Glutamatergic neuron (in vitro differentiated cells): ENCODE results near the gene TTC28. TPM values are rescaled to one million over a fixed set of nuclear protein-coding genes. Genes with fewer than 3 reads are reported as not detected.

ENCODE experiments used
- DNase-seq: peaks from one replicate; pipeline ENCODE4 v3.0.0; 2022
- H3K27ac Mint-ChIP-seq: one replicate; pipeline ENCODE4 v1.8.0; 2020; ENCODE audit warnings: mild to moderate bottlenecking, mixed read lengths, inconsistent platforms; ENCODE audit not compliant: unreplicated experiment
- H3K27me3 Mint-ChIP-seq: one replicate; pipeline ENCODE4 v1.8.0; 2020; ENCODE audit warnings: mild to moderate bottlenecking, moderate library complexity, mixed read lengths, inconsistent platforms; ENCODE audit not compliant: unreplicated experiment
- H3K36me3 Mint-ChIP-seq: one replicate; pipeline ENCODE4 v1.8.0; 2020; ENCODE audit warnings: mild to moderate bottlenecking, mixed read lengths, inconsistent platforms; ENCODE audit not compliant: unreplicated experiment
- H3K4me1 Mint-ChIP-seq: one replicate; pipeline ENCODE4 v1.8.0; 2020; ENCODE audit warnings: mild to moderate bottlenecking, low read depth, mixed read lengths, inconsistent platforms; ENCODE audit not compliant: unreplicated experiment
- H3K4me3 Mint-ChIP-seq: one replicate; pipeline ENCODE4 v1.8.0; 2020; ENCODE audit warnings: mild to moderate bottlenecking, mixed read lengths, inconsistent platforms; ENCODE audit not compliant: unreplicated experiment
- H3K9me3 Mint-ChIP-seq: one replicate; pipeline ENCODE4 v1.8.0; 2020; ENCODE audit warnings: mild to moderate bottlenecking, moderate library complexity, mixed read lengths, inconsistent platforms; ENCODE audit not compliant: unreplicated experiment
- CTCF ChIP-seq: fragments of 200-600 bp; sonication (generic); IDR thresholded peaks from one replicate; pipeline ENCODE4 v1.5.0; 2021; ENCODE audit not compliant: partially characterized antibody, unreplicated experiment
- total RNA-seq: library from RNA; stranded (reverse); fragmentation: NEBNext Ultra II Directional; extraction: Animal tissue kit (Norgen Biotek cat#: 25700); gene quantifications from one replicate; pipeline ENCODE4 v1.2.1, GENCODE V29; 2021; ENCODE audit not compliant: unreplicated experiment

The TTC28 gene
- total RNA-seq, 1 donor from 2014 or later, result 55.6 TPM

DNA sequence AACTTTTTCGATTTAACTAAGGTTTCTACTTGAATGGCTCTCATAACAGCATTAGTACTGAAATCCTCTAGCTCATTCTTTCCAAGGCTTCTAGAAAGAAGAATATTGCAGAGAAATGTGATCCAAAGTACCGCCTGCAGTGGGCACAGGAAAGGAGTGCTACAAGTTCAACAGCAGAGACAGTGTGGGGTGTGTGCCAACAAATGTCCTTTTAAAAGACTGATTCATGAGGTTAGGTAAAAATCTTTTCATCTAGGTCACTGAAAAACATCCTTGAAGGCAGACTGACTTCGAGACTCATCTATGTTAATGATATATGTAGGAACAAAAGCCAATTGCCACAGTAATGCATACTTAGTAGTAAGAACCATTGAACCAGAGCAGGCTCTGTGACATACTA lies 411.5 kb downstream of the TTC28 start:
- no peak overlapping the region for H3K4me3 Mint-ChIP-seq
- peaks cover 3% of the 10 kb centered on the region for H3K27me3 Mint-ChIP-seq
- H3K4me1 Mint-ChIP-seq, result peaks cover 11% of the 10 kb centered on the region
- no peak for DNase-seq
- H3K27ac Mint-ChIP-seq, result no peak overlapping the region
- TF ChIP-seq CTCF, result no peak
- H3K36me3 Mint-ChIP-seq, result peaks cover 14% of the 10 kb centered on the region
- no peaks in the 10 kb centered on the region for H3K9me3 Mint-ChIP-seq

- Mint-ChIP-seq H3K4me3 (no peak overlapping the region), H3K27me3 (no peaks in the 10 kb centered on the region)
Observed at GRCh38 chr22:28260619-28261018, 419.0 kb downstream of the TTC28 start.

GRCh38 chr22:28259774-28260312 lies 419.8 kb downstream of the TTC28 start:
- no peak for TF ChIP-seq CTCF
- Mint-ChIP-seq H3K4me3 (no peak overlapping the region), H3K4me1 (no peaks in the 10 kb centered on the region), H3K9me3 (peaks cover 2% of the 10 kb centered on the region), H3K27ac (no peak overlapping the region), H3K36me3 (peaks cover 14% of the 10 kb centered on the region), H3K27me3 (no peaks in the 10 kb centered on the region)
- DNase-seq, result no peak

More at GRCh38 chr22:28260619-28261018, 419.0 kb downstream of the TTC28 start:
- Mint-ChIP-seq H3K27ac (no peak overlapping the region), H3K4me1 (no peaks in the 10 kb centered on the region), H3K9me3 (peaks cover 2% of the 10 kb centered on the region), H3K36me3 (peaks cover 14% of the 10 kb centered on the region)
- DNase-seq, result no peak
- no peak for TF ChIP-seq CTCF

DNA sequence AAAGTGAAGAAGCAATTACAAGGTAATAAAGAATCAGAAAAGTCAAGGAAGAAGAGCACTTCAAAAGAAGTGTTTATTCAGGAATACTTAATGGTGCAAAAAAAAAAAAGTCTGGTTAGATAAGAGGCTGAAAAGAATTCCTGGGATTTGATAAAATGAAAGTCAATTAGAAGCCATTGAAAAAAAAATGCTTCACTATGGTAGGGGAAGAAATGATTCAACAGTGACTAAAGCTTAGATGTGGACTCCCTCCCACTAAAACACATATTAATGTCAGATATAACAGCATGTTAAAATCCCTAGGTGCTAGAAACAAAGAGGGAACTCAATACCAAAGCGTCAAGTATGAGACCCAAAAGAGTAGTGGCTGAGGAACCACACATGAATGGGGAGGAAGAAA lies 425.2 kb downstream of the TTC28 start:
- peaks cover 6% of the 10 kb centered on the region for H3K4me1 Mint-ChIP-seq
- no peak overlapping the region for H3K27ac Mint-ChIP-seq
- no peaks in the 10 kb centered on the region for H3K36me3 Mint-ChIP-seq
- no peaks in the 10 kb centered on the region for H3K27me3 Mint-ChIP-seq
- H3K4me3 Mint-ChIP-seq, result no peak overlapping the region
- DNase-seq, result no peak
- TF ChIP-seq CTCF, result no peak
- H3K9me3 Mint-ChIP-seq, result peaks cover 2% of the 10 kb centered on the region

- H3K27ac Mint-ChIP-seq, result no peak overlapping the region
- no peak for DNase-seq
- TF ChIP-seq CTCF, result no peak
- peaks cover 16% of the 10 kb centered on the region for H3K4me1 Mint-ChIP-seq
- peaks cover 2% of the 10 kb centered on the region for H3K9me3 Mint-ChIP-seq
- H3K36me3 Mint-ChIP-seq, result no peaks in the 10 kb centered on the region
- H3K4me3 Mint-ChIP-seq, result no peak overlapping the region
- H3K27me3 Mint-ChIP-seq, result no peaks in the 10 kb centered on the region
Observed at GRCh38 chr22:28252539-28252938, 427.1 kb downstream of the TTC28 start.
